Dedifferentiated amniotic fluid mesenchymal stem cell (primary cell): ENCODE data around the gene ARL6IP6.
"Not testable (repeated sequence)": the region's sequence is repeated elsewhere in the genome, so short reads cannot be mapped to it uniquely, and the experiment has no call there.

Experiments used
- DNase-seq: peaks from one replicate; pipeline ENCODE4 v3.0.0-alpha.2; 2016; ENCODE audit errors: extremely low spot score

ARL6IP6 gene

GRCh38 chr2:152722639-152723038 lies 4.2 kb downstream of the ARL6IP6 start:
- DNase-seq: not testable (repeated sequence)

GRCh38 chr2:152723918-152724317 lies 5.5 kb downstream of the ARL6IP6 start:
- no peak for DNase-seq

DNA sequence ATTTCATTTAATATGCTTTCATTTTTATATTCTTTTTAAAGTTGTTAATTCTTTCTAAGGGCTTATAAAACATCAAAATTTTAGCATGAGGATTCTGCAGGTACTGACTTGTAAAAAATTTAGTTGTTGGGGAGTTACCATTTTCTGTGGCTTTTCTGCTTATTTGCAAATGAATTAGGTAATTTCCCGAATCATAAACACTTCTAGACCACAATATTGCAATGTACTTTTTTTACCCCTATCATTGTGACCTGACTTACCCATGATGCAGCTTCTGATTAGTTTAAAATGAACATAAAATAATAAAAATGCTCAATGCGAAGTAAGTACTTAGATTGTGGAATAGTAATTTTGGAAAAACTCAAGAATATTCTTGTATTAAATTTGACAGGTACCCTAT lies 11.4 kb downstream of the ARL6IP6 start:
- DNase-seq: no peak

GRCh38 chr2:152730591-152731333 lies 12.3 kb downstream of the ARL6IP6 start:
- no peak for DNase-seq

- DNase-seq: not testable (repeated sequence)
These were observed 19.1 kb downstream of the ARL6IP6 start for GRCh38 chr2:152737509-152737908.

DNA sequence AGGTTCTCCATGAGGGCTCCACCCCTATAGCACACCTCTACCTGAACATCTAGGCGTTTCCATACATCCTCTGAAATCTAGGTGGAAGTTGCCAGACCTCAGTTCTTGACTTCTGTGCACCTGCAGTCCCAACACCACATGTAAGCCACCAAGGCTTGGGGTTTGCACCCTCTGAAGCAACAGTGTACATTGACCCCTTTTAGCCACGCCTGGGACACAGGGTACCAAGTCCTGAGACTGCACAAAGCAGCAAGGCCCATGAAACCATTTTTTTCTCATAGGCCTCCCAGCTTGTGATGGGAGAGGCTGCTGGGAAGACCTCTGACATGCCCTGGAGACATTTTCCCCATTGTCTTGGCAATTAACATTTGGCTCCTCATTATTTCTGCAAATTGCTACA lies 20.0 kb downstream of the ARL6IP6 start:
- DNase-seq: no peak

DNA sequence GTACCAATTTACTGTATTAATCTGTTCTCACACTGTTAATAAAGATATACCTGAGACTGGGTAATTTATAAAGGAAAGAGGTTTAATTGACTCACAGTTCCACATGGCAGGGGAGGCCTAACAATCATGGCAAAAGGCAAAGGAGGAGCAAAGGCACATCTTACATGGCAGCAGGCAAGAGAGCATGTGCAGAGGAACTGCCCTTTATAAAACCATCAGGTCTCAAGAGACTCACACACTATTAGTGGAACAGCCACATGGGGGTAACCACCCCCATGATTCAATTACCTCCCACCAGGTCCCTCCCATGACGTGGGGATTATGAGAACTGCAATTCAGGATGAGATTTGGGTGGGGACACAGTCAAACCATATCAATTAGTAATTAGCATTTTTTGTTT lies 21.3 kb downstream of the ARL6IP6 start:
- not testable (repeated sequence) for DNase-seq

DNA sequence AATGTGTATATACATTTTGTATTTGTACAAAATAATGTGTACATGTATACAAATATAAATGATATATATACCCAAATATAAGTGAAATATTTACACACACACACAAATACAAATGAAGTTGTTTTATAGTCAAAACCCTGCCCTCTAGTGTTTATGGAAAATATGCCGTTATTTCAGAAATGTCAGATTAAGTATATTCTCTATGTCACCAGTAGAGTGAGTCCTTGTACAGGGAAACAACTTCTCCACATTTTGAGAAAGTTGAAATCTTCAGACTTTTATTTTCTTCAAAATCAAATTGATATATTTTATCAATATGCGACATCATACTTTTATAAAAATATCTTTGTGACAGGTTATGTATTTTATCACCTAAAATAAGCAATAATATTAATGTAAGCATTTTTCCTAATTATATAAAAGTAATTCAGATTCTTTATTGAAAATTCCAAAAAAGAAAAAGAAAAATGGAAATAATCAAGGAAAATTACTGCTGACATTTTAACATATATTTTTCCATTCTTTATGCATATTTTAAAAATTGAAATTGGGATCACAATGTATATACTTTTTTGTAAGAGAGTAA lies 22.4 kb downstream of the ARL6IP6 start:
- peak; percentile 87 for DNase-seq

GRCh38 chr2:152743002-152743401 lies 24.6 kb downstream of the ARL6IP6 start:
- no peak for DNase-seq

DNA sequence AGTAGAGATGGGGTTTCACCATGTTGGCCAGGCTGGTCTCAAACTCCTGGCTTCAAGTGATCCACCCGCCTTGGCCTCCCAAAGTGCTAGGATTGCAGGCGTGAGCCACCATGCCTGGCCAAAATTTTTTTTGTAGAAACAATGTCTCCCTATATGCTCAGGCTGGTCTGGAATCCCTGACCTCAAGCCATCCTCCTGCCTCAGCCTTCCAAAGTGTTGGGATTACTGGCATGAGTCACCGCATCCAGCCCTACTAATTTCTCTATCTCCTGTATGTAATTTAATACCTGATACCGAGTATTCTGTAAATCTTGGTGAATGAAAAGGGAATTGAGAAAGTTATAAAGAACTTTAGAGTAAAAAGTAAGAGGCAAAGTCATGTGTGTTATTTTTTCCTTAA lies 29.3 kb downstream of the ARL6IP6 start:
- not testable (repeated sequence) for DNase-seq

DNA sequence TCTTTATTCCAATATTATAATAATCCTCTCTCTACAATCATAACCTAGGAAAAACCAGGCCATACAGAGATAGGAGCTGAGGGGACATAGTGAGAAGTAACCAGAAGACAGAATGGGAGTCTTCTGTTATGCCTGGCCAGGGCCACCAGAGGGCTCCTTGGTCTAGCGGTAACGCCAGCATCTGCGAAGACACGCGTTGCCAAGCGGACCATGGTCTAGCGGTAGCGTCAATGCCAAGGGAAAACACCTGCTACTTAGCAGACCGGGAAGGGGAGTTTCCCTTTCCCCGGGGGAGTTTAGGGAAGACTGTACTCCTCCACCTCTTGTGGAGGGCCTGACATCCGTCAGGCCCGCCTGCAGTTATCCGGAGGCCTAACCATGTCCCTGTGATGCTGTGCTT lies 36.6 kb downstream of the ARL6IP6 start:
- DNase-seq: no peak

GRCh38 chr2:152759290-152760072 lies 41.1 kb downstream of the ARL6IP6 start:
- no peak for DNase-seq

DNA sequence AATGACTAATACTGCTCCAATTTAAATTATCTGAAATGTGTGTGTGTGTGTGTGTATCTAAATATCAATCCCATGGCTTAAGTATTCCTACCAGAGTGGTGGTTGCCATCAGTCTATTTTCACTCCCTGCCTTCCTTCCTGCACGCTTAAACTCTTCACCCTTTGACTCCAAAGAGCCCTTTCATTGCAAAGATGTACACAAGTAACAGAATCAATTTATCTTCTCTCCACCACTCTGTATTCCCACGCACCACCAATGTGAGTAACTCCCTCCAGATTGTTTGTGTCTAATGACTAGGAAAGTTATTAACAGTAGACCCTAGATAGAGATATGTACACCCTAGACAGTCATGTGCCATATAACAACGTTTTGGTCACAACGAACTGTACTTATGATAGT lies 42.8 kb downstream of the ARL6IP6 start:
- DNase-seq: no peak

- peak; percentile 26 for DNase-seq
These were observed 43.8 kb downstream of the ARL6IP6 start for GRCh38 chr2:152762202-152762601.

DNA sequence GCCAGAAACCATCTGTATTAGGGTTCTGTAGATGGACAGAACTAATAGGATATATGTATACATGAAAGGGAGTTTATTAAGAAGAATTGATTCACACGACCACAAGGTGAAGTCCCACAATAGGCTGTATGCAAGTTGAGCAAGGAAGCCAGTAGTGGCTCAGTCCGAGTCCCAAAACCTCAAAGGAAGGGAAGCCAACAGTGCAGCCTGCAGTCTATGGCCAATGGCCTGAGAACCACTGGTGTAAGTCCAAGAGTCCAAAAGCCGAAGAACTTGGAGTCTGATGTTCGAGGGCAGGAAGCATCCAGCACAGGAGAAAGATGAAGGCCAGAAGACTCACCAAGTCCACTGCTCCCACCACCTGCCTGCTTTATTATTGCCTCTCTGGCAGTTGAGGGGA lies 44.8 kb downstream of the ARL6IP6 start:
- not testable (repeated sequence) for DNase-seq

- DNase-seq: no peak
These were observed 45.2 kb downstream of the ARL6IP6 start for GRCh38 chr2:152763651-152764050.

GRCh38 chr2:152766928-152767327 lies 48.5 kb downstream of the ARL6IP6 start:
- no peak for DNase-seq

GRCh38 chr2:152781175-152781574 lies 62.8 kb downstream of the ARL6IP6 start:
- no peak for DNase-seq

DNA sequence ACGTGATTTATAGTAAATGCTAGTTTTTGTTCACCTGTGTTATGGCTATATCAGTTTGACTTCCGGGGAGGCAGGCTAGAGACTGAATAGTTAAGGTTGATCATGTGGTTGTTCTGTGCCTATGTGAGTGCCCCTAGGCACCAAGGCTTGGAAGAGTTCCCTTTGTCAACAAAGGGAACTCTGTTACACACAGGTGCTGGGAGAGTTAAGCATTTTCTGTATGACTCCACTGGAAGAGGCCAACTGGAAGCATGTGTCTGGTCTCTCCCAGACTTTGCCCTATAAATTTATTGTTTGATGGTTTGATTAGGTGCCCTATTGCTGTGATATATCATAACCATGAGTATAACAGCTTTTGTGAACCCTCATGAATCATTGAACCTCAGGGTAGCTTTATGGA lies 63.8 kb downstream of the ARL6IP6 start:
- DNase-seq: no peak

DNA sequence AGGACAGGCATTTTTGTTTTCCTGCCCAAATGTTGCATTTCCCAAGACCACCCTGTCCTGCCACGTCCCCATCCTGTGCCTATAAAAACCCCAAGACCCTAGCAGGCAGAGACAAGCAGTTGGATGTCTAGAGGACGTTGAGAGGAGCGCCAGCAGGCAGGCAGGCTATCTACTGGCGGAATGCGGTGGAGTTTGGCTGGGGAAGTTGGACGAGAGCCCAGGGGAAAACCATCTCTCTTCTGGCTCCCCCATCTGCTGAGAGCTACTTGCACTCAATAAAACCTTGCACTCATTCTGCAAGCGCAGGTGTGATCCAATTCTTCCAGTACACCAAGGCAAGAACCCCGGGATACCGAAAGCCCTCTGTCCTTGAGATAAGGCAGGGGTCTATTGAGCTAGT lies 72.5 kb downstream of the ARL6IP6 start:
- no peak for DNase-seq

- no peak for DNase-seq
These were observed 73.6 kb downstream of the ARL6IP6 start for GRCh38 chr2:152791979-152792378.

DNA sequence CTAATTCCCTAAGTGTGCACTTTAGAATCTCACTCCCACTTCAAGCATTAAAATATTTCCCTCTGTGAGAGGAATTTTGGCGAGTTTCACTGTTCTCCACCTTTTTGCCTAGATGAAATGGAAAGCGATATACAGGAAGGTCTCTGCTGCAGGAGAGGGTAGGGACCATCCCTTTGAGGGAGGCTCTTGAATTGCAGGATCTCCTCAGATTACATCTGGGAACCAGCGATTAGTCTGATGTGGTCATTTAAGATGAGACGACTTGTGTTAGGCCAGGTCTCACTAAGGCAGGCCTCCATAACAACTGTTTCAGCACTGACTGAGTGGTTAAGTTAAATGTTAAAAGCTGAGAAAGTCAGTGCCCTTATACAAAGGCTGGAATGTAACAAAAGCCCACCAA lies 74.6 kb downstream of the ARL6IP6 start:
- no peak for DNase-seq

GRCh38 chr2:152796941-152797340 lies 78.5 kb downstream of the ARL6IP6 start:
- DNase-seq: no peak
